Astrocyte of the cerebellum (primary cell): ENCODE data around the gene GPAT3.
A peak's percentile ranks its signal among the peaks of the same experiment; 100 is the strongest.

Experiments
- DNase-seq: peaks from one replicate; pipeline ENCODE4 v3.0.0-alpha.2; 2011; ENCODE audit warnings: low read depth
- H3K4me3 ChIP-seq: 2 replicates; pipeline ENCODE4 v1.5.1; 2011; ENCODE audit warnings: mild to moderate bottlenecking, low read depth, low read length, moderate library complexity
- in situ Hi-C: cut with HindIII; loops from 2 replicates; pipeline ENCODE4 v1.10.0; 2017; ENCODE audit warnings: low sequenced_read_pairs
- TF ChIP-seq, protein P1 (sequence below): IDR thresholded peaks from 2 replicates; pipeline ENCODE4 v1.5.1; 2012; ENCODE audit warnings: low read length, low read depth, moderate library complexity, mild to moderate bottlenecking; ENCODE audit errors: missing control alignments

The GPAT3 gene

DNA sequence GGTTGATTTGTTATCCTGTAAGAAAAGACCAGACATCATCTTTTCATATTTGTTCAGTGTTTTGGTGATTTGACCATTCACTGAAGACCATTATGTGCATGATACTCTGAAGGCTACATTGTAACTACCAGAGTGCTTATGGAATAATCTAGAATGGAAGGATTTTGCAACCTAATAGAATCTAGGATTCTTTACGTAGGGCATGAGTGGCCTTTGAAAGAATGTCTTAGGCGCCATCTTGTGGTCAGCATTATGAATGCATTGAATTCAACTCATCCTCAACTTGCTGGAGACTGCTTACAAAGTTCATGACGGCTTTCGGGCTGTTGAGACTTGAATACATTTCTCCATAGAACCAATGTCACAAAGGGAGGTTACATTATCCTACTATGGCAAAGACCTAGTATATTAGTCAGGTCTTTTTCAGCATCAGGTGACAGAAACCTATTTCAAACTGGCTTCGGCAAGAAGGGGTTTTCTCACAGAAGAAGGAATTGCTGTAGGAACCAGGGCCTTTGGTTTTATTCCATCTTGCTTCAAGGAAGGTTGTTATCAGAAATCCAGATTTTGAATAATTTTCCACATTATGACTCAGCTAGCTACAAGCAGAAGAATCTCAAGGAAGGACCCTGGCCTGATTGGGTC is 104.1 kb downstream of the GPAT3 start:
- TF ChIP-seq, protein P1, sequence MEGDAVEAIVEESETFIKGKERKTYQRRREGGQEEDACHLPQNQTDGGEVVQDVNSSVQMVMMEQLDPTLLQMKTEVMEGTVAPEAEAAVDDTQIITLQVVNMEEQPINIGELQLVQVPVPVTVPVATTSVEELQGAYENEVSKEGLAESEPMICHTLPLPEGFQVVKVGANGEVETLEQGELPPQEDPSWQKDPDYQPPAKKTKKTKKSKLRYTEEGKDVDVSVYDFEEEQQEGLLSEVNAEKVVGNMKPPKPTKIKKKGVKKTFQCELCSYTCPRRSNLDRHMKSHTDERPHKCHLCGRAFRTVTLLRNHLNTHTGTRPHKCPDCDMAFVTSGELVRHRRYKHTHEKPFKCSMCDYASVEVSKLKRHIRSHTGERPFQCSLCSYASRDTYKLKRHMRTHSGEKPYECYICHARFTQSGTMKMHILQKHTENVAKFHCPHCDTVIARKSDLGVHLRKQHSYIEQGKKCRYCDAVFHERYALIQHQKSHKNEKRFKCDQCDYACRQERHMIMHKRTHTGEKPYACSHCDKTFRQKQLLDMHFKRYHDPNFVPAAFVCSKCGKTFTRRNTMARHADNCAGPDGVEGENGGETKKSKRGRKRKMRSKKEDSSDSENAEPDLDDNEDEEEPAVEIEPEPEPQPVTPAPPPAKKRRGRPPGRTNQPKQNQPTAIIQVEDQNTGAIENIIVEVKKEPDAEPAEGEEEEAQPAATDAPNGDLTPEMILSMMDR, result peak; percentile 74
- H3K4me3 ChIP-seq, result no peak overlapping the region
- in situ Hi-C loops, result no loop called here
- DNase-seq, result peak; percentile 75

DNA sequence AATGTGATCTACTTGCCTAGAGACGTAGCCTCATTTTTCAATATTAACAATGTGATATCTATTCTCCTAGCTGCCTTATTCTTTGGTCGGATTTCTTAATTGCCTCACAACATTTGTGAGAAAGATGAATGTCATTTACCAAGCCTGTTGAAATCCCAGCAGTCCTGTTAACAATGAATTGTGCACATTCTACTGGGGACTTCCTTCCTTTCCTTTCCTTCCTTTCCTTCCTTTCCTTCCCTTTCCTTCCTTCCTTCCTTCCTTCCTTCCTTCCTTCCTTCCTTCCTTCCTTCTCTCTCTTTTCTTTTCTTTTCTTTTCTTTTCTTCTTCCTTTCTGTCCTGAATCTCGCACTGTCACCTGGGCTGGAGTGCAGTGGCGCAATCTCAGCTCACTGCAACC is 107.1 kb downstream of the GPAT3 start:
- TF ChIP-seq, protein P1, result no peak
- no peak overlapping the region for H3K4me3 ChIP-seq
- in situ Hi-C loops, result no loop called here
- no peak for DNase-seq

DNA sequence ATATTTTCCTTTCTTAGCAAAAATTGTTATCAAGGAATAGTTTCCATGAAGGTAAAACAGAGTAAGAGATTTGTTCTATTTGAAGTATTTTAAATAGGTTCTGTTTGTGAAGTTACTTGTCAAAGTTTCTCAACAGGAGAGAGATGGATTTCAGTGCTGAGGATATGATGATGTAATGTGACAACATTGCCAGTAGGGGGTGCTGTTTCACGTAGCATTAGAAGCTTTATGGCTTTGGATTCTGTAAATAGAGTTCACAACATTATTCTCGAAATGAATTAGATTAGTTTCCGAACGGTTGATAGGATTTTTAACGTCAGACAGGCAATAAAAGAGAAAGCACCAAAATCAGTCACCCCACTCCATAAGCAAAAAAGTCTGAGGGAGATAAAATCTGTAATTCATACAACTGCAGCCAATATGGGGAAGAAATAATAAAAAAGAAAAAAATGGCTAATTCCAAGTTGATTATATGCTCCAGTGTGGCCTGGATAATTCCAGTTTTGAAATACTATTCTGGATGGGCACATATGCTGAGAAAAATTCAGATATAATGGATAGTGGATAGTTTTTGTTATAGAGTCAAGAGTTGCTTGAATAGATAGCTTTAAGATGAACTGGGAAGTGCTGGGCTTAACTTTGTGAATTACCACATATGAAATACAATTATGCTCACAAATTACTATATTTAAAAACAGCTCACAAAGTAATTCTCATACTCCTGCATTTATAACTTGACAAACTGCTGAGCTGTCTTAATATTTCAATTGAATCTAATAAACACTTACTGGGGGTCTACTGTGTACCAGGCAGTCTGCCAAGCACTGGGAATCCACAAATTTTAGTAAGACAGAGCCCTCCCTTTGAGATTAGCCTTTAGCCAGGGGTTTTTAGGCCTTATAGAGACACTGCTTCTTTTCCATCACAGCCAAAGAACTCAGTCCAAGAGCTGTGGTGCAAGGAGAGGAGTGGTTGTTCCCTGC is 109.1 kb downstream of the GPAT3 start:
- peak; percentile 46 for DNase-seq
- H3K4me3 ChIP-seq, result no peak overlapping the region
- TF ChIP-seq, protein P1, result peak; percentile 72
- in situ Hi-C loops, result no loop called here

DNA sequence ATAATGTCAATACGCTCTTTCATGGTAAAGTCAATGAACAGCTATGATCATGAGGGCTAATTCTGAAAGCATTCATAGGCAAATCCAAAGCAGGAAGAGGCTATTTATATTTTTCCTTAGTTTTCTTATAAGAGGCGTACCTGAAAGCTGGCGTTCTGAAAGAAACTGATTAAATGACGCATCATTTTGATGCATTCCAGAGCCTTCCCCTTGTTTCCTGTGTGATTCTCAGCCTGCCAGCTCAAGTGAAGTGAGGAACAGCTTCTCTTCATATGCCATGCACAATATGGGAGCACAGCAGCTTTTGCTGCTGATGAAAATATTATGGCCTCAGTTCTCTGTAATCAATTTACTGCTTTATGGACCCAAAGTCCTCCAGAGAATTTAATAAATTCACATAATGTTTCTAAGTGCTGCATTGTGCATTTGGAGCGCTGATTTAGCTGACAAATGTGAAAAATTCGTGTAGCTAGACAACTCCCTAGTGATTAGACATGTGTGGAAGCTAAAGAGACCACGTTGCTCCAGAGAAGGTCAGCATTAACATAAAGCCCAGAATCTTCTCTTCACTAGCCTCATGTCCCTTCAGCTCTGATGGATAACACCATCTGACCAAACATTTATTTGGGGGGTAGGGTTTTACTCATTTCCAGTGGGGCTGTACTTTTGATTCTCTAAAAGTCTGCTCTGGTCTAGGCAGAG is 110.8 kb downstream of the GPAT3 start:
- TF ChIP-seq, protein P1, result no peak
- in situ Hi-C loops, result no loop called here
- DNase-seq, result no peak
- no peak overlapping the region for H3K4me3 ChIP-seq

DNA sequence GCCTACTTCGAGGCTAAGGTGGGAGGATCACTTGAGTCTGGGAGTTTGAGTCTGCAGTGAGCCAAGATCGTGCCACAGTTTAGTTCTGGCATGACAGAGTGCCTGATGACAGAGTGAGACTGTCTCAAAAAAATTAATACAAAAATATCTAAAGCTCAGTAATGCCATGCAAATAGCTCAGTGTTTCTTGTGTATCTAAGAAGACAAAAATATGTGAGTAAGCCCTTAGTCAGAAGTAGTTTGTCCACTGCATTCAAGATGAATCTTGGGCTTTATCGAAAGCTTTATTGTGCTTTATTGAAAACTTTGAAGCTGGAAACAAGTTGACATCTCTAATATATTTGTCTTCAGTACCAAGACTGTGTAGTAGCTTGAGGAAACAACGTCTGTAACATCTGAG is 115.9 kb downstream of the GPAT3 start:
- in situ Hi-C loops, result no loop called here
- no peak overlapping the region for H3K4me3 ChIP-seq
- DNase-seq, result no peak
- TF ChIP-seq, protein P1, result no peak
